Naive thymus-derived CD8-positive, alpha-beta T cell (primary cell): ENCODE data around the gene USP6. TPM values are rescaled to one million over a fixed set of nuclear protein-coding genes. Genes with fewer than 3 reads are reported as not detected.
A peak's percentile ranks its signal among the peaks of the same experiment; 100 is the strongest.
"Not testable (repeated sequence)": the region's sequence is repeated elsewhere in the genome, so short reads cannot be mapped to it uniquely, and the experiment has no call there.

Experiments
- ATAC-seq, 2 donors: fragments of 150-1000 bp; cut with Tn5 transposase in 1 of 2; sonication (Bioruptor Pico), chemical (Tn5 transposase) in 1 of 2; 1 replicate in 1 of 2; 2 replicates in 1 of 2; pipeline ENCODE4 v1.10.0; 2021; ENCODE audit warnings: mild to moderate bottlenecking in 2 of 2, moderate library complexity in 2 of 2
- POLR2A ChIA-PET: fragments of 350-600 bp; sonication (Branson Sonifier 250); formaldehyde crosslinking; loops from one replicate; lab custom pipeline; 2021; ENCODE audit warnings: antibody characterized with exemption; lab: Charles Lee
- DNase-seq, 10 donors: peaks; one replicate each; pipeline versions ENCODE4 v3.0.0 to v3.0.0-alpha.2; 2020 to 2022
- H3K27ac Mint-ChIP-seq, 10 donors: one replicate each; pipeline ENCODE4 v1.8.0; 2020 to 2022; ENCODE audit warnings: mild to moderate bottlenecking in 10 of 10, mixed read lengths in 10 of 10, moderate library complexity in 4 of 10, inconsistent platforms in 1 of 10
- H3K27me3 Mint-ChIP-seq, 5 donors: one replicate each; pipeline ENCODE4 v1.8.0; 2021 to 2022; ENCODE audit warnings: mixed read lengths in 5 of 5
- H3K36me3 Mint-ChIP-seq, 3 donors: one replicate each; pipeline ENCODE4 v1.8.0; 2020 to 2022; ENCODE audit warnings: mixed read lengths in 3 of 3, mild to moderate bottlenecking in 2 of 3, inconsistent platforms in 1 of 3
- H3K4me1 Mint-ChIP-seq, 4 donors: one replicate each; pipeline ENCODE4 v1.8.0; 2021 to 2022; ENCODE audit warnings: mixed read lengths in 4 of 4
- H3K4me3 Mint-ChIP-seq, 10 donors: one replicate each; pipeline ENCODE4 v1.8.0; 2020 to 2022; ENCODE audit warnings: mild to moderate bottlenecking in 10 of 10, mixed read lengths in 10 of 10, moderate library complexity in 6 of 10, inconsistent platforms in 1 of 10
- H3K9me3 Mint-ChIP-seq, 9 donors: one replicate each; pipeline ENCODE4 v1.8.0; 2020 to 2022; ENCODE audit warnings: mixed read lengths in 9 of 9, mild to moderate bottlenecking in 3 of 9, inconsistent platforms in 1 of 9, moderate library complexity in 1 of 9
- polyA plus RNA-seq, 3 donors: library from polyadenylated mRNA; unstranded; fragments of 300-500 nt; fragmentation: Illumina TruSeq; gene quantifications; one replicate each; pipeline ENCODE4 v1.2.3, GENCODE V29; 2021
- total RNA-seq, 8 experiments: library from RNA in 2 of 8; stranded (reverse) in 2 of 8; gene quantifications; one replicate each; pipeline ENCODE4 v1.2.3 and lab custom pipeline; 2021 to 2026

USP6 gene
- total and polyA plus RNA-seq, 5 experiments from 2014 or later, result 0.02 to 0.39 (median 0.06) TPM

DNA sequence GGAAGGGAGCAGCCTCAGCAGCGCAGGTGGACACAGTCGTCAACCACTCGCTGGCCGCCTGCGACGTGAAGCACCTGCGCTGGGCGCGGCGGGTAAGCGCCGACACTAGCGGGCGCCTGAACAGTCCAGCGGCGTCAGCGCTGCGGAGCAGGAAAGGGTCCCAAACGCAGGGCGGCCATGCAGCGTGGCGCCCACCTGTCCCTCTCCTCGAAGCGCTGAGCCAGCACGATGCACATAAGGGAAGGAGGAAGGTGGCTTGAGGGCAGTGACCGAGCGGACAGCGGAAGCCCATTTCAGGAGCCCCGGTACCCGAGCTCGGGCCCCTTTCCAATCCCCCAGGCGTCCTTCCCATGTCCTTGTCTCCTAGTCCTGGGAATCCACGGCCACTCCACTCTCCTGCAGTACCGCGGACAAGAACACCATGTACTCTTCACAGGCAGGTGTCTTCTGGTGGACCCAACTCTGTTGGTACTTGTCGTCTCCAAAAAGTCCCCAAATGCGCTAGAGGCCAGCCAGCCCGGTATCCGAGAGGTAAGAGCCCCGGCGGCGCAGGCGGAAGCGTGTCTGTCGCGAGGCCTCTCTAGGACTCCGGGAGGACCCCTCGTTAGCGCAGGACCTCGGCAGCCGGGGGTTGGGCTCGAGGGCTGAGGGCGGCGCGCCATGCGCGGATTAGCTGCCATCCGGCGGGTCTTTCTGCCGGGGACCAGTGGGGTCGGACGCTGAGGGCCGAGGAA is 18.6 kb upstream of the USP6 start:
- Mint-ChIP-seq H3K4me1 (peaks cover 5 to 10% (median 7%) of the 10 kb centered on the region in 4 donors), H3K36me3 (peaks cover 0 to 30% (median 27%) of the 10 kb centered on the region in 3 donors), H3K9me3 (peaks cover 11 to 71% (median 24%) of the 10 kb centered on the region in 9 donors), H3K27me3 (peaks cover 0 to 3% (median 0%) of the 10 kb centered on the region in 5 donors), H3K27ac (peak overlapping the region in 9 of 10 donors; percentile 37 to 91 (median 77)), H3K4me3 (peak overlapping the region; percentile 83 to 93 (median 90))
- POLR2A ChIA-PET, result interaction anchor here (0.6 to 1.5 kb wide), 4 partner anchors 9 to 22 kb away, joined by 3 to 6 read pairs (median 5); no protein-coding TSS in a partner anchor
- peak; percentile 23 to 81 (median 58) for DNase-seq
- peak; percentile 95 to 96 for ATAC-seq

- no peak for DNase-seq
- ATAC-seq, result no peak
- peaks cover 0 to 3% (median 0%) of the 10 kb centered on the region in 5 donors for H3K27me3 Mint-ChIP-seq
- POLR2A ChIA-PET, result interaction anchor here (0.9 kb wide), 2 partner anchors 12 to 66 kb away, joined by 3 read pairs; no protein-coding TSS in a partner anchor
- H3K4me3 Mint-ChIP-seq, result no peak overlapping the region
- H3K36me3 Mint-ChIP-seq, result peaks cover 0 to 18% (median 11%) of the 10 kb centered on the region in 3 donors
- H3K27ac Mint-ChIP-seq, result no peak overlapping the region
- peaks cover 5 to 10% (median 7%) of the 10 kb centered on the region in 4 donors for H3K4me1 Mint-ChIP-seq
- peaks cover 9 to 51% (median 15%) of the 10 kb centered on the region in 9 donors for H3K9me3 Mint-ChIP-seq
These were observed 16.6 kb upstream of the USP6 start for GRCh38 chr17:5099271-5099670.

DNA sequence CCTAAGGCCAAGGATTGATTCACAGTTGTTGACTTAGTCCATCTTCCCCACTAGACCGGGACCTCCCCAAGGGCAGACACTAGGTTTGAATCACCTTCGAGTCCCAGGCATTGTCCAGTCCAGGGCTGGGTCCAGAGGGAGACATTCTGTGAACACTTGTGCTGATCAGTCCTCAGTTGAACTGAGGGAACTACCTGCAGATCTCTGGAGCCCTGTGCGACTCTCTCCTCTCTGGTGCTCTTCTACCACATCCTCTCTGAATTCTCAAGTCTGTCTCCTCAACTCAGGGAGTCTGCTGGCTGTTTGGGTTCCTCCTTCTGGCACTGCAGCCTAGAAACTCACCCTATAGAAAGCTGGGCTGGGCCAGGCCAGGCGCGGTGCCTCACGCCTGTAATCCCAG is 15.0 kb upstream of the USP6 start:
- peaks cover 6 to 14% (median 8%) of the 10 kb centered on the region in 3 donors for H3K36me3 Mint-ChIP-seq
- no peak for DNase-seq
- H3K4me1 Mint-ChIP-seq, result peaks cover 5 to 10% (median 7%) of the 10 kb centered on the region in 4 donors
- no peak overlapping the region for H3K4me3 Mint-ChIP-seq
- POLR2A ChIA-PET, result no interaction called here
- H3K9me3 Mint-ChIP-seq, result peaks cover 3 to 35% (median 6%) of the 10 kb centered on the region in 9 donors
- peaks cover 0 to 3% (median 0%) of the 10 kb centered on the region in 5 donors for H3K27me3 Mint-ChIP-seq
- peak overlapping the region in 1 of 10 donors; percentile 59 for H3K27ac Mint-ChIP-seq
- no peak for ATAC-seq

- H3K9me3 Mint-ChIP-seq, result peaks cover 0 to 7% (median 0%) of the 10 kb centered on the region in 9 donors
- POLR2A ChIA-PET, result interaction anchor here (0.5 to 1.5 kb wide), 7 partner anchors 12 to 283 kb away, joined by 3 to 8 read pairs (median 3); partner anchors contain the start of gene ZNF594
- ATAC-seq, result no peak
These were observed 5.0 kb upstream of the USP6 start for GRCh38 chr17:5110816-5111215.

DNA sequence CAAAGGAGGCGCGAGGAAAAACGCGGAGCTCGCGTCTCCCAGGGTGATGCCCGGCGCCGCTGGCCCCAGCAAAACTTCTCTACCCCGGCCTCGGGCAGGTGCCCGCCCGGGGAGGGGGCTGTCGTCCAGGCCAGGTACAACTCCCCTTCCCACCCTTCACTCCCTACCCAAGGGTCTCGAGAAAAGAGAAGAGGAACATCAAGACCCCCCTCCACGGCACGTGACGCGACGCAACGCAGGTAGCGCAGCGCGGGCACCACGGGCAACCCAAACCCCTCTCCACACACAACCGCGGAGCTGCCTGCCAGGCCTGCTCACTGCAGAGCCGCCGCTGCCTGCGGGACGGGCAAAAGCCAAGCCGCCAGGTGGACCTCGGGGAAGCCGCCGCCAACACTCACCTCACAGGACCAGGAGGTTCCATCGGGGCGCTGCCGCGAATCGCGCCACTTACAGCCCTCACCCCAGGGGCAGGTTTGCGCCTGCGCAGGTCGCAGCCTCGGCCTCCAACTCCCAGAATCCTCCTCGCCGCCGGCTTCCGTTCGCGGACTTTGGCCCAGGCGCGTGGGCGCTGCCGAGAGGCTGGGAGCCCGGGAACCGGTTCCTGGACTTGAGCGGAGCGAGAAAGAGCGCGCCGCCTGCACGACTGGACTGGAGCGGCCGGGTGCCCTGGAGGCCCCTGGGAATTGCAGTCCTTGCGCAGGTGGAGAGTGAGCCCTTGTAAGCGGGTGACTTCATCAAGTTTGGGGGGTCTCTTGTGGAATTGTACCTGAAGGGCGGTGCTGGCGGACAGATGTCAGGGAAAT is 4.2 kb upstream of the USP6 start, which contains the start of gene ZNF232:
Gene ZNF232, minus strand, starts transcription at position 477 of the 803 bp plus-strand sequence. Its CDS starts 56 bp downstream, at position 421.
- Mint-ChIP-seq H3K4me1 (peaks cover 21 to 44% (median 28%) of the 10 kb centered on the region in 4 donors), H3K4me3 (peak within 1 kb of the TSS; percentile 83 to 93 (median 87)), H3K36me3 (peaks cover 8 to 30% (median 13%) of the 10 kb centered on the region in 3 donors), H3K27ac (peak within 1 kb of the TSS; percentile 71 to 95 (median 88)), H3K9me3 (peaks cover 0 to under 1% (median 0%) of the 10 kb centered on the region in 9 donors), H3K27me3 (peaks cover 1 to 24% (median 6%) of the 10 kb centered on the region in 5 donors)
- DNase-seq (peak; percentile 82 to 93 (median 88)), ATAC-seq (peak; percentile 86 to 90)
- POLR2A ChIA-PET, result interaction anchor here (0.5 to 1.7 kb wide), 9 partner anchors 13 to 209 kb away, joined by 3 to 8 read pairs (median 3); partner anchors contain the start of genes CHRNE and ZNF594

More at GRCh38 chr17:5110816-5111215, 5.0 kb upstream of the USP6 start:
- peaks cover 0 to 16% (median 2%) of the 10 kb centered on the region in 5 donors for H3K27me3 Mint-ChIP-seq
- DNase-seq, result no peak
- peak overlapping the region; percentile 71 to 95 (median 88) for H3K27ac Mint-ChIP-seq
- peaks cover 21 to 40% (median 25%) of the 10 kb centered on the region in 4 donors for H3K4me1 Mint-ChIP-seq
- H3K36me3 Mint-ChIP-seq, result peaks cover 10 to 38% (median 21%) of the 10 kb centered on the region in 3 donors
- H3K4me3 Mint-ChIP-seq, result peak overlapping the region; percentile 83 to 93 (median 87)

DNA sequence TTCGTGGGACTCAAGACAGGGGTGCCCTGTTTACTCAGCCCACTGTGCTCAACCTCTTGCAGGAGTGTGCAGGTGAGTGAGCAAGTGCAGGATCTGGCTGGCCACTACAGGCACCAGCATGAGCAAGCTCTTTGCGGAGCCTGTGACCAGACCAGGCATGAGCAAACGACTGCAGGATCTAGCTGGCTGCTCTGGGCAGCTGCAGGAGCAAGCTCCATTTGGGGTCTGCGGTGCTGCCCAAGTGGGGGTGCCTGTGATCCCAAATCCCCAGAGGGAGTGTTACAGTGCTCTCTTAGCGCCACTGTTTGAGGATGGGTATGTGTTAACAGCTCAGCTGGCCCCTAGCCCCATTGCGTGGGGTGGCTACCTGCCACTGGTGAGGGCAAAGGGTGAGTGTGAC is 2.4 kb downstream of the USP6 start:
- no peak for ATAC-seq
- peak overlapping the region in 1 of 10 donors; percentile 4 for H3K27ac Mint-ChIP-seq

DNA sequence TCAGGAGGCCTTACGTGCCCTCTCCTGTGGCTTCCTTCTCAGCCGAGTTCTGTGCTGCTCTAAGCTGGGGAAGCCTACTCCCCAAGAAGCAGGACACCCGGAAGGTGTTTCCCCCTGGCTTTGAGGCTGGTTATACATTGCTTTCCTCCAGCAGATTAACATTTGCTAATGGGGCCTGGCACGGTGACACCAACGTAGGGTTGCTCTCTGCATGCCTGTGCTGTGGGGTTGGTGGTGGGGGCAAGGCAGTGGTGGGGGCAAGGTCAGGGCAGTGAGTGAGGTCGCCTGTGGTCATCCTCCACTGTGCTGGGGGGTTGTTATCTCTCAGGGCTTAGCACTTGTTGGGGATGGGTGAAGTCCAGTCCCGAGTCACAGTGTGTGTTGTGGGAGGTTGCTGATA is 4.2 kb downstream of the USP6 start:
- no peak for DNase-seq
- POLR2A ChIA-PET, result no interaction called here
- no peak for ATAC-seq
- H3K36me3 Mint-ChIP-seq, result peaks cover 0 to 18% (median 2%) of the 10 kb centered on the region in 3 donors
- H3K9me3 Mint-ChIP-seq, result peaks cover 0 to 3% (median 0%) of the 10 kb centered on the region in 9 donors
- H3K27me3 Mint-ChIP-seq, result peaks cover 13 to 79% (median 44%) of the 10 kb centered on the region in 5 donors
- peaks cover 3 to 10% (median 7%) of the 10 kb centered on the region in 4 donors for H3K4me1 Mint-ChIP-seq
- H3K4me3 Mint-ChIP-seq, result no peak overlapping the region
- H3K27ac Mint-ChIP-seq, result peak overlapping the region in 1 of 10 donors; percentile 41

More for the DNA sequence above, 2.4 kb downstream of the USP6 start:
- no peak for DNase-seq
- Mint-ChIP-seq H3K4me3 (peak overlapping the region in 1 of 10 donors; percentile 65), H3K4me1 (peaks cover 4 to 10% (median 7%) of the 10 kb centered on the region in 4 donors), H3K9me3 (peaks cover 0 to 3% (median 0%) of the 10 kb centered on the region in 9 donors), H3K36me3 (peaks cover 0 to 24% (median 7%) of the 10 kb centered on the region in 3 donors), H3K27me3 (peaks cover 11 to 73% (median 36%) of the 10 kb centered on the region in 5 donors)
- POLR2A ChIA-PET, result no interaction called here

GRCh38 chr17:5120436-5121185 is 4.8 kb downstream of the USP6 start:
- H3K9me3 Mint-ChIP-seq, ATAC-seq, POLR2A ChIA-PET, H3K27ac Mint-ChIP-seq: not testable (repeated sequence)
- Mint-ChIP-seq H3K27me3 (peaks cover 13 to 73% (median 47%) of the 10 kb centered on the region in 5 donors), H3K36me3 (peaks cover 0 to 18% (median 2%) of the 10 kb centered on the region in 3 donors), H3K4me3 (peak overlapping the region in 1 of 10 donors; percentile 42), H3K4me1 (peaks cover 3 to 10% (median 7%) of the 10 kb centered on the region in 4 donors)
- DNase-seq, result peak in 1 of 10 donors; percentile 10

GRCh38 chr17:5121186-5121841 is 5.5 kb downstream of the USP6 start:
- peaks cover 13 to 73% (median 48%) of the 10 kb centered on the region in 5 donors for H3K27me3 Mint-ChIP-seq
- ATAC-seq (no peak), DNase-seq (peak in 1 of 10 donors; percentile 14)
- POLR2A ChIA-PET, result no interaction called here
- H3K9me3 Mint-ChIP-seq, result peaks cover 0 to 3% (median 0%) of the 10 kb centered on the region in 9 donors
- peaks cover 3 to 10% (median 6%) of the 10 kb centered on the region in 4 donors for H3K4me1 Mint-ChIP-seq
- H3K36me3 Mint-ChIP-seq, result peaks cover 0 to 18% (median 2%) of the 10 kb centered on the region in 3 donors
- peak overlapping the region in 8 of 10 donors; percentile 29 to 69 (median 52) for H3K4me3 Mint-ChIP-seq
- H3K27ac Mint-ChIP-seq, result no peak overlapping the region

- H3K9me3 Mint-ChIP-seq, DNase-seq, H3K4me1 Mint-ChIP-seq, ATAC-seq, H3K27ac Mint-ChIP-seq: not testable (repeated sequence)
- peak overlapping the region in 8 of 10 donors; percentile 35 to 71 (median 57) for H3K4me3 Mint-ChIP-seq
- peaks cover 0 to 18% (median 2%) of the 10 kb centered on the region in 3 donors for H3K36me3 Mint-ChIP-seq
- POLR2A ChIA-PET, result interaction anchor here (0.6 kb wide), 1 partner anchor 238 kb away, joined by 3 read pairs; no protein-coding TSS in a partner anchor
- peaks cover 8 to 71% (median 43%) of the 10 kb centered on the region in 5 donors for H3K27me3 Mint-ChIP-seq
These were observed 6.2 kb downstream of the USP6 start for GRCh38 chr17:5122056-5122455.
